Stimulated activated CD8-positive, alpha-beta memory T cell treated with anti-CD3 and anti-CD28 coated beads, Interleukin-4, amount 100 ng/mL, for 4 hours (primary cell): Measurements from ENCODE around the gene UBE2U.

ENCODE experiments used
- DNase-seq, 2 donors: peaks; one replicate each; pipeline ENCODE4 v3.0.0-alpha.2; 2020; ENCODE audit warnings: low read depth in 2 of 2, low spot score in 1 of 2

The UBE2U gene, protein sequence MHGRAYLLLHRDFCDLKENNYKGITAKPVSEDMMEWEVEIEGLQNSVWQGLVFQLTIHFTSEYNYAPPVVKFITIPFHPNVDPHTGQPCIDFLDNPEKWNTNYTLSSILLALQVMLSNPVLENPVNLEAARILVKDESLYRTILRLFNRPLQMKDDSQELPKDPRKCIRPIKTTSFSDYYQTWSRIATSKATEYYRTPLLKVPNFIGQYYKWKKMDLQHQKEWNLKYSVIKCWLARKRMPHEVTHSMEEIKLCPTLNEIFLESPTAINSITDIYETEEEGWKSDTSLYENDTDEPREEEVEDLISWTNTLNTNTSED

GRCh38 chr1:64203420-64203819 is at the start of gene UBE2U:
Gene UBE2U (plus strand): TSS chr1:64203623. CDS start chr1:64204051, 428 bp downstream.
- no peak for DNase-seq

- no peak for DNase-seq
These were observed 48.1 kb upstream of the UBE2U start for GRCh38 chr1:64155278-64155677.

DNA sequence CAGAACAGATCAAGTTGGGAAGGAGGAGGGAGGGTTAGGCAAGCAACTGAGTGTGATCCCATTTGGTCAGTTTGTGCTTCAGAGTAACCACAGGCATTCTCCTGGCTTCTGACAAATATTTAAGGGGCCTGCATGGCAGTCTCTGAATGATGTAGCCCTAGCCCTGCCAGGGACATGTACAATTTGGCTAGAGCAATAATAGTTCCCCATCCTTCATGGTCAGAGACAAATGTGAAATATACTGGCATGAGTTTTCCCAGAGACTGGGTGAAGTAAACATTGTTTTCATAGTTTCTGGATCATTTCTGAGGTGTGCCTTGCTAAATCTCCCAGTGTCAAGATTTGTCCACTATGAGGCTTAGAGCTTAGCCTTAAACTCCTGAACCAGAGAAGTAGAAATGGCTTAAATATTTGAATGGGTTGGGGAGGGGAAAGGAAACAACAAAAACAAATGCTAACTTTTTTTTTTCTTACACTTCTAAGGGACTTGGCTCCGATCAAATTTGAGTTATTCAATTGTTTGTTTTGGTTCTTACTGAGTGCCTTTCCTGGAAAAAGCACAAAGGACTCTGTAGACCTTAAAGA is 42.0 kb upstream of the UBE2U start:
- DNase-seq = no peak

GRCh38 chr1:64162151-64162550 is 41.3 kb upstream of the UBE2U start:
- DNase-seq = no peak

GRCh38 chr1:64162804-64163203 is 40.6 kb upstream of the UBE2U start:
- no peak for DNase-seq

DNA sequence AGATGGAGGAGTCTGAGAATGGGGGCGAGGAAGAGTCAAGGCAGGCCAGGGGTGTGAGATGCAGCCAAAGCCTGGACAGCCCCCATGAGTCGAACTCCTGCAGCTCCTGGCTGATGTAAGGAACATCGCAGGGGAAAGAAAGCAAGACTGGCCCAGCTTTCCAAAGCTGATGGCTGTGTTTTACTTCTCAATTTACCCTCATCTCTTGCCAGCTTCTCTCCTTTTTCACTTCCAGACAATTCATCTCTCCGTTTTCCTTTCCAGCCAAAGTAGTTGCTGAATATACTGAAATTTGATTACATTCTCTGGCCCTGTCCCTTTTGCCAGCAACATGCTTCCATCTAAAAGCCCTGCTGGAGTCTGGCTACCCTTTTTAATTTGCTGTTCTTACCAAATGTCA is 40.0 kb upstream of the UBE2U start:
- no peak for DNase-seq

- no peak for DNase-seq
These were observed 39.5 kb upstream of the UBE2U start for GRCh38 chr1:64163970-64164369.

DNA sequence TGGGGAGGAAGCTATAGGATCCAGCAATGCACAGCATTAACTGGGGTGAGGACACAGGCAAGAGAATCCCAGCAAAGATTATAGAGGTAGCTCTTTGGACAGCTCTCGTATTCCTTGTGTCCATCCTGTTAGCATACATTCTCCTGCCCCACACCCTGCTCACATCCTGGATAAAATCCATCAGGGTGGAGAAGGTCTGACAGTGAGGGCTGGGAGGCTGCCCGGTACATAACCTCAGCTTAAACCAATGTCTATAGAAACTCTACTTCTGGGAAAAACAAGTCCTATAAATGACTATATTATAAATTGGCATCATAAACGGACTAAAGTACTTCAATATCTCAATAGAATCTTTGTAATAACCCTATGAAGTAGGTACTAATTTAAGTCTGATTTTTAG is 36.8 kb upstream of the UBE2U start:
- DNase-seq = no peak

GRCh38 chr1:64167176-64167575 is 36.2 kb upstream of the UBE2U start:
- no peak for DNase-seq

DNA sequence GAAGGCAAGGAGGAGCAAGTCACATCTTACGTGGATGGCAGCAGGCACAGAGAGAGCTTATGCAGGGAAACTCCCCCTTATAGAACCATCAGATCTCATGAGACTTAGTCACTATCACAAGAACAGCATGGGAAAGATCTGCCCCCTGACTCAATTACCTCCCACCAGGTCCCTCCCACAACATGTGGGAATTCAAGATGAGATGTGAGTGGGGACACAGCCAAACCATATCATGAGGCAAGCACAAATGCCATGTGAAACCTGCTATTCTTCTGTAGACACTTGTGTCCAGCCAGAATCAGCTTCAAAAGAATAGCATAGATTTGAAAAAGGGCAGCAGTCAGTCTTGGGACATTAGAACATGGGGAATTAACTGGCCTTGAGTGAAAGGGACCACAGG is 32.2 kb upstream of the UBE2U start:
- no peak for DNase-seq

DNA sequence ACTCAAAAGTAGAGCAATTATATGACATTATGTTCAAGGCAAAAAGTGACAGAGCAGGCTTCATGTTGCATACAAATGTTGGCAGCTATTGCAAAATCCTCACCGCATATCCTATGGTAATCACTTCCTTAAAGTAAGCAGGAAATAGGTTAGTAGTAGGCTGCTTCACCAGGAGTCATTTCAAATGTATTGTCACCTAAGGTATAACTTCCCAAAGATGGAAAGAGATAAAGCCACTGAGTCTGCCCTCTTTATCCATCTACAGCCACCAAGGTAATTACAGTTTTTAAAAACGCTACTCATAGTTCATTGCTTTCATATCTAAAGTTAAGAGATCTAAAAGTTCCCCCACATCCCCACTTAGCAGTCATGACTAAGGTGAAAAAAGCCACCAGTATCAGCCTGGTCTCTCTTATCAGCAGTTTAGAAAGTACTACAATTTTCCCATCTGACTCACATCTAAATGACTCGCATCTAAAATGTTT is 31.6 kb upstream of the UBE2U start:
- DNase-seq = no peak

GRCh38 chr1:64172458-64172983 is 30.9 kb upstream of the UBE2U start:
- no peak for DNase-seq

DNA sequence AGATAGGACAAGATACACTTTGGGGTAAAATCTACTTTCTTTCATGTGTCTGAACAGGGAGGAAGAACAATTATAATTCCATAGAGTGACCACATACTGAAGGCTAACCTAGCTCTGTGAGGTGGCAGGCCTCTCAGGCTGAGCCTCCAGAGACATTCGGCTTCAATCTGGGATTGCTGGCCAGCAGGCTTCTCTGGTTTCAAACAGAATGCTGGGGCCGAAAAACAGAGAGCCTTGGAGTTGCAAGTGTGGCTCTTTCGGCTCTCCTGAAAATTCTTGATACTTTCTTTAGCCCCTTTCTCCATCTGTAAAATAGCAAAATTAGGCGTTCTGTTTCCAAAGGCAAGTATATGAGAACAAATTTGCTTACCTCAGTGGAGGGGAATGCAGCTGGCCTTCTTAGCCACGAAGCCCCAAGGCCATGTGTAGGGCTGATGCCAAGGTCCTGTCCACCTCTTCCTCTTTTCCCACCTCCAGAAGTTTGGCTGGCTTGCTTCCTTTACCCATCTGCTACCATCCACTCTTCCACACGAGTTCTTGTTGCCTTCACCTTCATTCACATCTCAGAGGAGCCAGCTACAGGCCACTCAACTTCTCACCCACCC is 30.0 kb upstream of the UBE2U start:
- no peak for DNase-seq

- DNase-seq = no peak
These were observed 27.8 kb upstream of the UBE2U start for GRCh38 chr1:64175639-64176038.

DNA sequence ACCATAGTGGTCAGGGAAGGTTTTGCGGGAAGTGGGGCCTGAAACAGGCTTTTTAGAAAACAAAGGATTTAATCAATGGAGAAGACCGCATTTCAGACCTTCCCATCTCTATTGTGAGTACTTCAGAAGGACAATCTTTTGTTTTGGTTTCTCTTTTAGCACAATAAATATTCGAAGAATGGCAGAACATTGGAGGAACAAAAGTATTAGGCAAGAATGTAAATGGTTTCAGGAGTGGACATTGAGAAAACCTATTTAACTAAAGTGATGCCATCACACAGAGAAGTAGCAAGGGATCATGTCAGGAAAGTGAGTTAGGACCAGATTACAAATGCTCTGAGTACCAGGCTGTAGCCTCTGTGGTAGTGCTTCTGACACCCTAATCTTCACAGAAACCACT is 26.8 kb upstream of the UBE2U start:
- no peak for DNase-seq

DNA sequence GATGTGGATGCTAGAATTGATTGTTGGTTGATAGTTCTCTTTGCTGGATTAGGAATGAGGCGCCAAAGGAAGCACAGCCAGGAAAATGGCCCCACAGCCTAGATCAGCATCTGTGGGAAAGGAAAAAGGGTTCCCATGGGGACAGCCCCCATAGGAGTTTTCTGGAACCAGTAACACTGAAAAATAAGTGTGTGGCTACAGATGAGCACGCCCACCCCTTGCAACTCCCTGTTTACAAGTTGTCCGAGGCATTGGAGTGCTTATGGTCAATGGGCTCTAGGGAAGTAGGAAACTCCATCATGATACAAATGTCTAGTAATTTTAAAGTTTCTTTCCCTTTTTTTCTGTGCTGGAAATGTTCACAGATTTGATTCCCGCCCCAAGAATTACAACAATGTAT is 23.8 kb upstream of the UBE2U start:
- no peak for DNase-seq

DNA sequence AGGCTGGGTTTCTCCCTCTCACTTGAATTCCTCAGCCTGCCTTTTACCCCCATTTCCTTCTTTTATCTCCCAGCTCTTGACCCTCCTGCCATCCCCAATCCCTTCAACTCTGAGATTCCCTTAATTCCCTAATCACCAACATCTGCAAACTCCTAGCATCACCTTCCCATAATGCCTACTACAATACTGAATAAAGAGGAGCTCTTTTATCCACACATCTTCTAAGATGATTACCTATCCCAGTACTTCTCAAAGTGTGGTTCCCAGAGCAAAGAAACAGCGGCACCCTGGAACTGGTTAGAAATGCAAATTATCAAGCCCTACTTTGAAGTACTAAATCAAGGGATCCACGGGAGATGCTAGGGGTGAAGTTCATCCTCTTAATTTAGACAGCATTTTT is 21.2 kb upstream of the UBE2U start:
- DNase-seq = no peak

DNA sequence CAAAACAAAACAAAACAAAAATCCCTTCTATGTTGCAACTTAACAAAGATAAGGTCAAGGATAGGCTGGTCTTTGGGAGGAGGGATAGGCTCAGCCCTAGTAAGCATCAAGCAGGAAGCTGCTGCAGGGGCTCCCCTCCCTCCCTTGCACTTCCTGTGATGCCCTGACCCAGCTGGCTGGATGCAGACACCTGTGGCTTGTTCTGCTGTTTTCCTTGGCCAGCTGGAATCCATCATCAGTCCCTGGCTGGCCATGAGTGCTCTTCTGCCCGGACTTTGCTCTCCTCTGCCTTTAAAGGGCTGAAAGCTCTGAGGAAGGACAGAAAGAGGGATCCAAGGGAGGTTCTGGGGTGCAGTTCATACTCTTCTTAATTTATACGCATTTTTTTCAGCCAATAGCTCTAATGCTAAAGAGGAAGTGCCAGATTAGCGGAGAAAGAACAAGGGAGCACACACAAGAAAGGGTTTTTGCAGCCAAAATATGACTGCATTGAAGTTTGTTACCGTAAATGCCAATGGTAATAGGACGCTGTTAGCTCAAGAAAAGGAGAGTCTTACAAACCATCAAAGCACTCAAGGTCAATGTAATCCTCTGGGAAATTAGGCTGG is 19.9 kb upstream of the UBE2U start:
- no peak for DNase-seq

DNA sequence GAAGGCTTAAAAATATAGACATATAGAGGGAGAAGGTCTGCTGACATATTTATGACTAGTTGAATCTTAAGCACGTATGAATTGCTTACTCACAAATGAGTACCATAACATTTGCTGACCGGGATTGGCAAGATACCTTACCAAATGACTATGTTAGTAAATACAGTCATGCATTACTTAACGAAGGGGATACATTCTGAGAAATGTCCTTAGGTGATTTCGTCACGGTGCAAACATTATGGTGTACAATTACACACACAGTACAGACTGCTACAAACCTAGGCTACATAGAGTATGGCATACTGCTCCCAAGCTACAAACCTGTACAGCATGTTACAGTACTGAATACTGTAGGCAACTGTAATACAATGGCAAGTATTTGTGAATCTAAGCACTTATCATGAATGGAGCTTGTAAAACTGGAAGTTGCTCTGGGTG is 19.4 kb upstream of the UBE2U start:
- DNase-seq = no peak

GRCh38 chr1:64186138-64186897 is 17.1 kb upstream of the UBE2U start:
- DNase-seq = no peak

DNA sequence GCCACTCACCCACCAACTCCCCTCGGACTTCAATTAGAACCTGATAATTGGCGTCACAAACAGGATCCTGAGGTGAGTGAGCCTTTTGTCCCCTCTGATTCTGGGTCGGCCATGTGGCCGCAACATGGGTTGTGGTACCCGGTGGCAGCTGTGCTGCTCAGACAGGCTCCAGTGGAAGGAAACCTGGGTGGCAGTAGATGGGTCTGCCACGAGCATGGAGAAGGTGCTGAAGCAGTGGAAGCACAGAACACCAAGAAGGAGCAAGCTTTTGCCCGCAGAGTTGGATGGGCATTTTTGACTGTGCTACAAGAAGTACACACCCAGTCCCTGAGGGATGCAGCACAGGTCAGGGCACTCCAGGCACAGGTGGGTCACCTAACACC is 16.5 kb upstream of the UBE2U start:
- no peak for DNase-seq
